H9 (cell line): ENCODE measurements around the gene PRAMEF1. TPM values are rescaled to one million over a fixed set of nuclear protein-coding genes. Genes with fewer than 3 reads are reported as not detected.
A peak's percentile ranks its signal among the peaks of the same experiment; 100 is the strongest.

ENCODE experiments used
- DNase-seq: peaks from one replicate; pipeline ENCODE4 v3.0.0-alpha.2; 2017
- H2AFZ ChIP-seq: one replicate; pipeline ENCODE4 v1.6.1; 2013; ENCODE audit warnings: mild to moderate bottlenecking, low read length, control low read depth, moderate library complexity
- H2AK5ac ChIP-seq: 2 replicates; pipeline ENCODE4 v1.6.1; 2013; ENCODE audit warnings: low read length, control low read depth, mixed read lengths; ENCODE audit not compliant: insufficient read length
- H2BK120ac ChIP-seq: one replicate; pipeline ENCODE4 v1.6.1; 2013; ENCODE audit warnings: low read depth, mild to moderate bottlenecking, low read length, control low read depth, inconsistent platforms; ENCODE audit not compliant: poor library complexity, severe bottlenecking
- H2BK12ac ChIP-seq: 2 replicates; pipeline ENCODE4 v1.6.1; 2013; ENCODE audit warnings: low read length, control low read depth, mixed read lengths, low read depth; ENCODE audit not compliant: insufficient read length
- H2BK15ac ChIP-seq: 2 replicates; pipeline ENCODE4 v1.6.1; 2013; ENCODE audit warnings: low read depth, low read length, control low read depth
- H2BK20ac ChIP-seq: one replicate; pipeline ENCODE4 v1.6.1; 2013; ENCODE audit warnings: low read depth, mild to moderate bottlenecking, low read length, control low read depth, inconsistent platforms; ENCODE audit not compliant: poor library complexity, severe bottlenecking
- H2BK5ac ChIP-seq: 2 replicates; pipeline ENCODE4 v1.6.1; 2013; ENCODE audit warnings: low read length, control low read depth, mixed read lengths; ENCODE audit not compliant: insufficient read length
- H3K14ac ChIP-seq: 2 replicates; pipeline ENCODE4 v1.6.1; 2013; ENCODE audit warnings: low read length, control low read depth; ENCODE audit not compliant: insufficient read depth
- H3K18ac ChIP-seq: 2 replicates; pipeline ENCODE4 v1.6.1; 2013; ENCODE audit warnings: low read depth, mild to moderate bottlenecking, mixed read lengths, low read length, control low read depth; ENCODE audit not compliant: insufficient read length
- H3K23ac ChIP-seq: 2 replicates; pipeline ENCODE4 v1.6.1; 2013; ENCODE audit warnings: low read length, control low read depth, mixed read lengths, low read depth; ENCODE audit not compliant: insufficient read length
- H3K23me2 ChIP-seq: 2 replicates; pipeline ENCODE4 v1.6.1; 2013; ENCODE audit warnings: low read depth, mild to moderate bottlenecking, mixed read lengths, low read length, control low read depth; ENCODE audit not compliant: insufficient read length, poor library complexity, severe bottlenecking
- H3K27ac ChIP-seq: 2 replicates; pipeline ENCODE4 v1.5.1; 2013; ENCODE audit warnings: low read length, control low read depth, mixed read lengths, low read depth; ENCODE audit not compliant: insufficient read length
- H3K27me3 ChIP-seq: 2 replicates; pipeline ENCODE4 v1.6.1; 2013; ENCODE audit warnings: low read length, control low read depth, inconsistent platforms; ENCODE audit not compliant: insufficient read depth
- H3K4ac ChIP-seq: 2 replicates; pipeline ENCODE4 v1.6.1; 2013; ENCODE audit warnings: low read depth, mild to moderate bottlenecking, control low read depth, inconsistent platforms, low read length, moderate library complexity
- H3K4me1 ChIP-seq: 2 replicates; pipeline ENCODE4 v1.6.1; 2013; ENCODE audit warnings: low read length, control low read depth, inconsistent platforms; ENCODE audit not compliant: insufficient read depth
- H3K4me2 ChIP-seq: 2 replicates; pipeline ENCODE4 v1.6.1; 2013; ENCODE audit warnings: low read length, control low read depth, mixed read lengths; ENCODE audit not compliant: insufficient read length, insufficient read depth
- H3K56ac ChIP-seq: 2 replicates; pipeline ENCODE4 v1.6.1; 2013; ENCODE audit warnings: low read depth, mild to moderate bottlenecking, mixed read lengths, low read length, control low read depth; ENCODE audit not compliant: insufficient read length
- H3K79me1 ChIP-seq: 2 replicates; pipeline ENCODE4 v1.6.1; 2013; ENCODE audit warnings: low read depth, mild to moderate bottlenecking, moderate library complexity, low read length, control low read depth, inconsistent platforms; ENCODE audit not compliant: insufficient read depth, poor library complexity, severe bottlenecking
- H3K79me2 ChIP-seq: 2 replicates; pipeline ENCODE4 v1.6.1; 2013; ENCODE audit warnings: low read length, control low read depth, inconsistent platforms; ENCODE audit not compliant: insufficient read depth
- H3K9ac ChIP-seq: 2 replicates; pipeline ENCODE4 v1.6.1; 2013; ENCODE audit warnings: low read length, control low read depth, mixed read lengths; ENCODE audit not compliant: insufficient read length; ENCODE audit errors: extremely low read depth
- H3K9me3 ChIP-seq: one replicate; pipeline ENCODE4 v1.6.1; 2013; ENCODE audit warnings: low read depth, low read length, inconsistent platforms; ENCODE audit not compliant: control insufficient read depth
- H3T11ph ChIP-seq: one replicate; pipeline ENCODE4 v1.6.1; 2013; ENCODE audit warnings: mild to moderate bottlenecking, low read length, control low read depth, inconsistent platforms
- H4K20me1 ChIP-seq: one replicate; pipeline ENCODE4 v1.6.1; 2013; ENCODE audit not compliant: control insufficient read depth, insufficient read length, insufficient read depth
- H4K5ac ChIP-seq: 2 replicates; pipeline ENCODE4 v1.6.1; 2013; ENCODE audit warnings: low read depth, mild to moderate bottlenecking, mixed read lengths, low read length, control low read depth; ENCODE audit not compliant: insufficient read length
- H4K8ac ChIP-seq: replicated peaks from 2 replicates; pipeline ENCODE4 v1.6.1; 2013; ENCODE audit warnings: low read length, control low read depth, mixed read lengths, low read depth; ENCODE audit not compliant: insufficient read length
- H4K91ac ChIP-seq: 2 replicates; pipeline ENCODE4 v1.6.1; 2013; ENCODE audit warnings: low read depth, mild to moderate bottlenecking, moderate library complexity, mixed read lengths, low read length, control low read depth; ENCODE audit not compliant: insufficient read length
- H3K27ac Mint-ChIP-seq, 3 experiments: 2 replicates in 2 of 3; 3 replicates in 1 of 3; pipeline ENCODE4 v1.8.0; 2020 to 2021; ENCODE audit warnings: mixed read lengths in 3 of 3, mild to moderate bottlenecking in 1 of 3, moderate library complexity in 1 of 3
- H3K27me3 Mint-ChIP-seq: 2 replicates; pipeline ENCODE4 v1.8.0; 2021; ENCODE audit warnings: low read depth, mild to moderate bottlenecking, moderate library complexity, mixed read lengths
- H3K36me3 Mint-ChIP-seq, 3 experiments: 2 replicates in 2 of 3; 3 replicates in 1 of 3; pipeline ENCODE4 v1.8.0; 2020 to 2021; ENCODE audit warnings: low read depth in 3 of 3, mixed read lengths in 3 of 3; ENCODE audit not compliant: insufficient read depth in 1 of 3
- H3K4me1 Mint-ChIP-seq, 2 experiments: 2 replicates each; pipeline ENCODE4 v1.8.0; 2020; ENCODE audit warnings: mixed read lengths in 2 of 2
- H3K4me3 Mint-ChIP-seq, 2 experiments: 2 replicates in 1 of 2; 3 replicates in 1 of 2; pipeline ENCODE4 v1.8.0; 2020 to 2021; ENCODE audit warnings: mild to moderate bottlenecking in 2 of 2, mixed read lengths in 2 of 2, moderate library complexity in 1 of 2
- H3K9me3 Mint-ChIP-seq, 2 experiments: 2 replicates in 1 of 2; 3 replicates in 1 of 2; pipeline ENCODE4 v1.8.0; 2020; ENCODE audit warnings: mild to moderate bottlenecking in 2 of 2, mixed read lengths in 2 of 2, moderate library complexity in 1 of 2
- CTCF ChIP-seq: fragments of 200-600 bp; sonication (generic); conservative IDR thresholded peaks from 3 replicates; pipeline ENCODE4 v1.8.0; 2021; ENCODE audit warnings: antibody characterized with exemption, mild to moderate bottlenecking
- WGBS: extraction: QIAGEN DNeasy Blood & Tissue Kit; methylation state at CpG from one replicate; pipeline ENCODE4 v1.1.7; 2013; ENCODE audit warnings: missing lambda C conversion rate, low lambda C conversion rate, mixed read lengths; ENCODE audit not compliant: insufficient read length; ENCODE audit errors: extremely low coverage; 5-methylcytosine and 5-hydroxymethylcytosine counted together
- total RNA-seq: library from RNA; stranded (reverse); gene quantifications from 2 replicates; pipeline ENCODE4 v1.2.1, GENCODE V29; 2021

Gene PRAMEF1
- total RNA-seq, 1 experiment from 2014 or later: not detected

GRCh38 chr1:12760256-12760795 is 30.9 kb upstream of the PRAMEF1 start:
- H3K18ac ChIP-seq: no peak overlapping the region
- no peak overlapping the region for H3K4ac ChIP-seq
- no peak overlapping the region for H2BK15ac ChIP-seq
- H2AFZ ChIP-seq: no peak overlapping the region
- WGBS: no CpG with 5 or more reads among the region's 7 CpGs
- no peaks in the 10 kb centered on the region for H3K4me1 ChIP-seq
- no peak overlapping the region for H2BK120ac ChIP-seq
- H3K9ac ChIP-seq: no peak overlapping the region
- DNase-seq: peak; percentile 67
- H4K8ac ChIP-seq: no peak overlapping the region
- no peak overlapping the region for H2BK5ac ChIP-seq
- no peak overlapping the region for H3T11ph ChIP-seq
- no peak overlapping the region for H2AK5ac ChIP-seq
- no peak overlapping the region for H2BK12ac ChIP-seq
- Mint-ChIP-seq H3K4me1 (peaks cover 2 to 7% of the 10 kb centered on the region in 2 experiments; a peak in 2 of 4 replicates), H3K9me3 (peaks cover 0 to 3% of the 10 kb centered on the region in 2 experiments; a peak in 2 of 5 replicates), H3K36me3 (no peaks in the 10 kb centered on the region), H3K27ac (no peak overlapping the region), H3K27me3 (peaks cover 11% of the 10 kb centered on the region), H3K4me3 (no peak overlapping the region)
- H3K14ac ChIP-seq: no peak overlapping the region
- no peak overlapping the region for H3K27ac ChIP-seq
- no peaks in the 10 kb centered on the region for H4K20me1 ChIP-seq
- no peaks in the 10 kb centered on the region for H3K9me3 ChIP-seq
- no peaks in the 10 kb centered on the region for H3K79me2 ChIP-seq
- H3K27me3 ChIP-seq: no peaks in the 10 kb centered on the region
- H3K23me2 ChIP-seq: no peaks in the 10 kb centered on the region
- H3K56ac ChIP-seq: no peak overlapping the region
- no peak overlapping the region for H3K4me2 ChIP-seq
- peak; percentile 65 for TF ChIP-seq CTCF
- H4K5ac ChIP-seq: no peak overlapping the region
- no peak overlapping the region for H2BK20ac ChIP-seq
- H3K79me1 ChIP-seq: no peaks in the 10 kb centered on the region
- H4K91ac ChIP-seq: no peak overlapping the region
- no peak overlapping the region for H3K23ac ChIP-seq
